DND-41 (cell line): ENCODE data around the gene ECPAS.

Experiments used
- CTCF ChIP-seq: IDR thresholded peaks from 2 replicates; pipeline ENCODE4 v1.5.1; 2012; ENCODE audit warnings: borderline replicate concordance, low read length, moderate library complexity, mild to moderate bottlenecking; ENCODE audit not compliant: poor library complexity, severe bottlenecking; ENCODE audit errors: extremely low read depth
- EZH2 ChIP-seq: IDR thresholded peaks from 3 replicates; pipeline ENCODE4 v1.6.1; 2012; ENCODE audit warnings: borderline replicate concordance, low read depth, mild to moderate bottlenecking, moderate library complexity, low read length, inconsistent platforms; ENCODE audit not compliant: severe bottlenecking

- no peak for TF ChIP-seq CTCF
- no peak for TF ChIP-seq EZH2
Observed at GRCh38 chr9:111393971-111394370, 90.2 kb downstream of the ECPAS start.
